GM12872 (cell line): ENCODE results near the gene LHB.

ENCODE experiments used
- TF ChIP-seq, protein P1 (sequence below): IDR thresholded peaks from 3 replicates; pipeline ENCODE4 v1.5.1; 2011; ENCODE audit warnings: low read depth, mild to moderate bottlenecking, low read length, moderate library complexity; ENCODE audit not compliant: insufficient read depth

Gene LHB

DNA sequence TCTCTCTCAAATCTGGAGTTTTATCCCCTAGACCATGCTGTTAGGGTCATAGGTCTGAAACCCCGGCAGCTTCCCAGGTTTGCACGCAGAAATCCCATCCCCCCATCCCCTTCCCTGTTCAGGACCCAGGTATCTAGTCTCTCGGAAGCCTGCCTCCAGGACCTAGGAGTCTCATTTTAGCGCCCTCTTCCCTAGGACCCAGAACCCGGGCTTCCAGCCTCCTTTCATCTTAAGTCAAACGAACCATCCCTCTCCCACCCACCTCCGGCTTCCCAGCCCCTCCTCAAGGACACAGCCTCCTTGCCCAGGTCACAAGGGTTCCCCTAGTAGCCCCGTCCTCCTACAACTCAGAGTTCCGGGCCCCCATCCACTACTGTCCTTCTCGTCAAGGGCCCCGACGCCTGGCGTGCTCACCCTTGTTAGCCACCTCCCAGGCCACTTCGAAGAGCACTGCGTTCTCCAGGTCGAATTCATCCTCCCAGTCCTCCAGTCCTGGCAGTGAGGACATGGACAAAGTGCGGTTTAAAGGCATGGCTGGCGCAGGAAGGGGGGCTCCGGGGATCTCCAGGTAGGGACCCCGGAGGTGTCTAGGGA lies 24.2 kb downstream of the LHB start:
- TF ChIP-seq, protein P1, sequence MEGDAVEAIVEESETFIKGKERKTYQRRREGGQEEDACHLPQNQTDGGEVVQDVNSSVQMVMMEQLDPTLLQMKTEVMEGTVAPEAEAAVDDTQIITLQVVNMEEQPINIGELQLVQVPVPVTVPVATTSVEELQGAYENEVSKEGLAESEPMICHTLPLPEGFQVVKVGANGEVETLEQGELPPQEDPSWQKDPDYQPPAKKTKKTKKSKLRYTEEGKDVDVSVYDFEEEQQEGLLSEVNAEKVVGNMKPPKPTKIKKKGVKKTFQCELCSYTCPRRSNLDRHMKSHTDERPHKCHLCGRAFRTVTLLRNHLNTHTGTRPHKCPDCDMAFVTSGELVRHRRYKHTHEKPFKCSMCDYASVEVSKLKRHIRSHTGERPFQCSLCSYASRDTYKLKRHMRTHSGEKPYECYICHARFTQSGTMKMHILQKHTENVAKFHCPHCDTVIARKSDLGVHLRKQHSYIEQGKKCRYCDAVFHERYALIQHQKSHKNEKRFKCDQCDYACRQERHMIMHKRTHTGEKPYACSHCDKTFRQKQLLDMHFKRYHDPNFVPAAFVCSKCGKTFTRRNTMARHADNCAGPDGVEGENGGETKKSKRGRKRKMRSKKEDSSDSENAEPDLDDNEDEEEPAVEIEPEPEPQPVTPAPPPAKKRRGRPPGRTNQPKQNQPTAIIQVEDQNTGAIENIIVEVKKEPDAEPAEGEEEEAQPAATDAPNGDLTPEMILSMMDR: no peak

- TF ChIP-seq, protein P1: no peak
These were observed 24.9 kb downstream of the LHB start for GRCh38 chr19:48991873-48992580.

DNA sequence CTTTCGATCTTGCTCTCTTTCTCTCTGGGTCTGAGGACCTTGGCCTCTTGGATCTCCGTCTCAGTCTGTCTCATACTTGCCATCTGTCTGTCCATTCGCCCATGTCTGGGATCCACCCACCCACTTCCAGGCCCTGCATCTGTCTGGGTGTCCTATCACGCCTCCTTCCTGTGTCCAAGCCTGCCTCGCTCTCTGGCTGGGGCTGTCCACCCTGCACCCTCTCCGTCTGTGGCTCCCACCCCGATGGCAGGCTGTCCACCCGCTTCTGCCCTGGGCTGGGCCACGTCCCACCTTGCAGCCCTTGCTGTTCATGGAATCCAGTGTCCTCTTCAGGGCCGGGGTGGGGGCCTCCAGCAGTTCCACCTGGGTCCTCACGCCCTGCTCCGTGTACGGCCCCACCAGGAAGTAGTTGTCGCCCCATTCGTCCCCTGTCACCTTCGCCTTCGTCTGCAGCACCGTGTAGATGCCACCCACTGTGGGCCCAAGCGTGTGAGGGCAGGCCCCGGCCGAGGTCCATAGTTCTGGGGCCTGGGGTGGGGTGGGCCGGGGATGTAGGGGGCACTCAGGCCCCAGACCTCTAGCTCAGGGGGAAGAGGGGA lies 25.8 kb downstream of the LHB start:
- TF ChIP-seq, protein P1: no peak

DNA sequence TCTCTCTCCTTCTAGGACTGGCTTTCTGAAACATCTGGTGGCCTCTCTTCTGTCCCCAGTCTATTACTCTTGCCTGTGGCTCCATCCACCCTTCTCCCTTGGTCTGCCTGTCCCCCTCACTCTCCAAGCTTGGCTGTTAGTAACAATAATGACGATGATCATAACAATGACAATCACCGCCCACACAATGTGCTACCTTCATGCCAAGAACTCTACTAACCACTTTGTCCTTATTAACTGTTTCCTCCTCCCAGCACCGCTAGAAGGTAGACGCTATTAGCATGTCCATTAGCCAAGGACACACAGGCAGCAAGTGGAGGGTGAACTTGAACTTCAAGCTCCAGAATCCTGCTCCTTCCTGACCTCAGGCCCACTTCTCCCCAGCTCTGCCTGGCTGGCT lies 26.5 kb downstream of the LHB start:
- TF ChIP-seq, protein P1: no peak

GRCh38 chr19:48989701-48990291 lies 27.1 kb downstream of the LHB start:
- TF ChIP-seq, protein P1: no peak

DNA sequence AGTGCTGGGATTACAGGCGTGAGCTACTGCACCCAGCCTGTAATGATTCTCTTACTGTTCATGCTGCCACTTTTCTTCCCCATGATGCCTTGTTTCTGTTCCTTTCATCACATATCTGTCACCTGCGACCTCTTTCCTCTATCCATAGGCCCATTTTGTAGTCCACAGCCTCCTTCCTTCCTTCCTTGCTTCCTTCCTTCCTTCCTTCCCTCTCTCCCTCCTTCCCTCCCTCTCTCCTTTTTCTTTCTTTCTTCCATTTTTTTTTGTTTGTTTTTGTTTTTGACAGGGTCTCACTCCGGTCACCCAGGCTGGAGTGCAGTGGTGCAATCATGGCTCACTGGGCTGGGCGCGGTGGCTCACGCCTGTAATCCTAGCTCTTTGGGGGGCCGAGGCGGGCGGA lies 28.0 kb downstream of the LHB start:
- TF ChIP-seq, protein P1: no peak

GRCh38 chr19:48988286-48988685 lies 28.6 kb downstream of the LHB start:
- TF ChIP-seq, protein P1: no peak
